HEK293 (cell line): ENCODE data around the gene COA8.
A peak's percentile ranks its signal among the peaks of the same experiment; 100 is the strongest.

ENCODE experiments used
- CTCF ChIA-PET: fragments of 350-600 bp; formaldehyde crosslinking; extraction: SDS; loops from one replicate; lab custom pipeline; 2021; ENCODE audit warnings: antibody characterized with exemption; lab: Yijun Ruan, JAX
- POLR2A ChIA-PET: fragments of 300-600 bp; formaldehyde crosslinking; extraction: SDS; loops from one replicate; lab custom pipeline; 2020; ENCODE audit warnings: antibody characterized with exemption, inconsistent platforms; lab: Yijun Ruan, JAX
- H3K27ac ChIP-seq: fragments of 200-500 bp; sonication (Bioruptor generic); 2 replicates; pipeline ENCODE4 v1.5.1; 2014; ENCODE audit warnings: low read depth, low read length, control low read depth, inconsistent platforms; ENCODE audit errors: extremely low read depth
- H3K36me3 ChIP-seq, 2 experiments: fragments of 200-500 bp in 1 of 2; sonication (Bioruptor generic) in 1 of 2; 1 replicate in 1 of 2; 2 replicates in 1 of 2; pipeline ENCODE4 v1.5.1; 2014 to 2017; ENCODE audit warnings: inconsistent platforms in 2 of 2, low read length in 2 of 2; ENCODE audit not compliant: control insufficient read depth in 2 of 2, insufficient read depth in 1 of 2
- H3K4me1 ChIP-seq: fragments of 200-500 bp; sonication (Bioruptor generic); 2 replicates; pipeline ENCODE4 v1.5.1; 2014; ENCODE audit warnings: mild to moderate bottlenecking, low read length, inconsistent platforms; ENCODE audit not compliant: control insufficient read depth, insufficient read depth
- H3K4me3 ChIP-seq: 2 replicates; pipeline ENCODE4 v1.5.1; 2011; ENCODE audit warnings: low read depth, mild to moderate bottlenecking, control low read depth, low read length, moderate library complexity
- H3K9me3 ChIP-seq: fragments of 200-500 bp; sonication (Bioruptor generic); 2 replicates; pipeline ENCODE4 v1.5.1; 2014; ENCODE audit warnings: low read depth, low read length, inconsistent platforms; ENCODE audit not compliant: control insufficient read depth, insufficient read depth
- CTCF ChIP-seq: fragments of 450-650 bp; formaldehyde crosslinking; IDR thresholded peaks from 2 replicates; pipeline ENCODE4 v1.5.1; 2016; ENCODE audit warnings: missing biosample characterization, missing genetic modification characterization
- ELK4 ChIP-seq: IDR thresholded peaks from 2 replicates; pipeline ENCODE4 v1.6.1; 2011; ENCODE audit warnings: mild to moderate bottlenecking, low read depth, low read length, borderline replicate concordance
- GLIS2 ChIP-seq: fragments of 450-650 bp; formaldehyde crosslinking; IDR thresholded peaks from 2 replicates; pipeline ENCODE4 v1.5.1; 2016; ENCODE audit warnings: missing biosample characterization, missing genetic modification characterization
- HIC1 ChIP-seq: fragments of 450-650 bp; formaldehyde crosslinking; IDR thresholded peaks from 2 replicates; pipeline ENCODE4 v1.5.1; 2016; ENCODE audit warnings: missing biosample characterization, missing genetic modification characterization
- RBAK ChIP-seq: fragments of 450-650 bp; formaldehyde crosslinking; IDR thresholded peaks from 2 replicates; pipeline ENCODE4 v1.5.1; 2016; ENCODE audit warnings: missing biosample characterization, missing genetic modification characterization
- SCRT1 ChIP-seq: fragments of 450-650 bp; formaldehyde crosslinking; IDR thresholded peaks from 2 replicates; pipeline ENCODE4 v1.5.1; 2016; ENCODE audit warnings: missing biosample characterization, missing genetic modification characterization, borderline replicate concordance
- SCRT2 ChIP-seq: fragments of 450-650 bp; formaldehyde crosslinking; IDR thresholded peaks from 2 replicates; pipeline ENCODE4 v1.5.1; 2016; ENCODE audit warnings: missing biosample characterization, missing genetic modification characterization
- ZNF10 ChIP-seq: fragments of 450-650 bp; formaldehyde crosslinking; IDR thresholded peaks from 2 replicates; pipeline ENCODE4 v1.5.1; 2017; ENCODE audit warnings: missing biosample characterization, missing genetic modification characterization
- ZNF146 ChIP-seq: fragments of 450-650 bp; formaldehyde crosslinking; IDR thresholded peaks from 2 replicates; pipeline ENCODE4 v1.5.1; 2016; ENCODE audit warnings: missing biosample characterization, missing genetic modification characterization
- ZNF580 ChIP-seq: fragments of 450-650 bp; formaldehyde crosslinking; IDR thresholded peaks from 2 replicates; pipeline ENCODE4 v1.5.1; 2016; ENCODE audit warnings: missing biosample characterization, missing genetic modification characterization
- ZNF624 ChIP-seq: fragments of 450-650 bp; formaldehyde crosslinking; IDR thresholded peaks from 2 replicates; pipeline ENCODE4 v1.5.1; 2017; ENCODE audit warnings: missing biosample characterization, missing genetic modification characterization
- ZSCAN30 ChIP-seq: fragments of 450-650 bp; IDR thresholded peaks from 2 replicates; pipeline ENCODE4 v1.5.1; 2018; ENCODE audit warnings: missing biosample characterization, mild to moderate bottlenecking, missing genetic modification characterization, moderate library complexity
- ZSCAN4 ChIP-seq: fragments of 450-650 bp; formaldehyde crosslinking; IDR thresholded peaks from 2 replicates; pipeline ENCODE4 v1.5.1; 2017; ENCODE audit warnings: missing biosample characterization, missing genetic modification characterization
- TF ChIP-seq, protein P1 (sequence below): fragments of 450-650 bp; IDR thresholded peaks from 2 replicates; pipeline ENCODE4 v1.5.1; 2018; ENCODE audit warnings: missing biosample characterization, mild to moderate bottlenecking, missing genetic modification characterization

Gene COA8

DNA sequence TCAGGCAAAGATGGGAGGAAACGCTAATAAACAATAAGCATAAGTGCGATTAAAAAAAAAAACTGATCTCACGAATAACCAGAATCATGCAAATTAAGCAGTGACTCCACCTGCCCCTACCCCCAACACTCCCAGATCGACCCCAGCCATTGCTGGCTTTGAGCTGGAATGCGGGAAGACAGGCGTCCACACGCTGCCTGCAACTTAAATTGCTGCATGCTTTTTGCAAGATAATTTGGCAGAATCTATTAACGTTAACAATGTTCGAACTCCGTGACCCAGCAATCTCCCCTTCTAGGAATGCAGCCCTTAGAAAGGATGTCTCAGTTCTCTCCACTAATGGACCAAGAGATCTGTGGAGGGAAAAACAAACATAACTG, 39.2 kb upstream of the COA8 start (continued):
- TF ChIP-seq HIC1 (no peak), ZSCAN30 (tag by site-specific recombination) (no peak), ZNF624 (tag by site-specific recombination) (no peak)
- TF ChIP-seq, protein P1, sequence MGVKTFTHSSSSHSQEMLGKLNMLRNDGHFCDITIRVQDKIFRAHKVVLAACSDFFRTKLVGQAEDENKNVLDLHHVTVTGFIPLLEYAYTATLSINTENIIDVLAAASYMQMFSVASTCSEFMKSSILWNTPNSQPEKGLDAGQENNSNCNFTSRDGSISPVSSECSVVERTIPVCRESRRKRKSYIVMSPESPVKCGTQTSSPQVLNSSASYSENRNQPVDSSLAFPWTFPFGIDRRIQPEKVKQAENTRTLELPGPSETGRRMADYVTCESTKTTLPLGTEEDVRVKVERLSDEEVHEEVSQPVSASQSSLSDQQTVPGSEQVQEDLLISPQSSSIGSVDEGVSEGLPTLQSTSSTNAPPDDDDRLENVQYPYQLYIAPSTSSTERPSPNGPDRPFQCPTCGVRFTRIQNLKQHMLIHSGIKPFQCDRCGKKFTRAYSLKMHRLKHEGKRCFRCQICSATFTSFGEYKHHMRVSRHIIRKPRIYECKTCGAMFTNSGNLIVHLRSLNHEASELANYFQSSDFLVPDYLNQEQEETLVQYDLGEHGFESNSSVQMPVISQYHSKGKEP (tag by site-specific recombination) = peak; percentile 88

DNA sequence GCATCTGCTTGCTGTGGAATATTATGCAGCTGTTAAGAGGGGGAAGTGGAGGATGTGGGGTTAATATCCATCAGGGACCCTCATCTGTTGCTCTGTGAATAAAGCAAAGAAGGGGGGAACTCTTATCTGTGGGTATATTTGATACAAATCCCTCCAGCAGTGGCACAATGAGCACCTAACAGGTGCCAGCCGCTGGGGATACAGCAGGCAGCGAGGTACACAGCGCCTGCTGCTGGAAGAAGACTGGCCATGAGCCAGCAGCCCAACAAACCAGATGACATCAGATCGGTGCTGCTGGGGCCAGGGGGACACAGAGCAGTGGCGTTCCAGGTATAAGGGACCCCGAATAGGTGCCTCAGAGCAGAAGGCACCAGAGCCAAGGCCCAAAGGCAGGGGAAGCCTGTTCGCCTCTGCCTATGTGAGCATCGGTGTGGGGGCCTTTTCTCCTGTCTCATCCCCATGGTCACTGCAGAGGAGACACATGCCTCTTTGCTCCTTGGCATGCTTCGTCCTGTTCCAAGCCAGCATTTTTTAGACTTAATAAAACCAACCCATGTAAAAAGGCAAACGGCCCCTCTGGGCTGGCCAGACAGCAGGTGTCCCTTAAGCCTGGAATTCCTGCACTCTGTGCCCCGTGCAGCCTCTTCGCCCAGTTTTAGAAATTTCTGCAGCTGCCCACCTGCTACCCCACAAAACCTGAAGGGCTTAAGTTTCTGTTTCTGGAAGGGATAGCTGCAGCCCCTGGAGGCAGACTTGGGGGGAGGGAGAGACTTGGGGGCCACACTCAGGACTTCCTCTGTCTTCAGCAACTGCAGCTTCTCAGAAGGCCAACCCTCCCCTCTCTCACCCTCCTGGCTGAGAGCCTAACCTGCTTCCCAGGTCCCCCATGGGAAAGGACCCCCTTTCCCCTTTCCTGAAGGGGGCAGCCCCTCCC, 38.5 kb upstream of the COA8 start:
- Histone ChIP-seq H3K4me3 (no peak overlapping the region), H3K4me1 (peaks cover 27% of the 10 kb centered on the region), H3K9me3 (no peaks in the 10 kb centered on the region), H3K27ac (0 out of 2 replicates have a peak overlapping the region, but pooled peaks have one; percentile 31), H3K36me3 (peaks cover 0 to 22% of the 10 kb centered on the region in 2 experiments; a peak in 1 of 3 replicates)
- ChIA-PET POLR2A (no interaction called here), CTCF (interaction anchor here (0.6 to 0.7 kb wide), 2 partner anchors 37 to 545 kb away, joined by 3 to 7 read pairs; no protein-coding TSS in a partner anchor)
- TF ChIP-seq ZSCAN4 (no peak), ELK4 (no peak), ZNF580 (tag by site-specific recombination) (peak; percentile 93), ZNF146 (tag by site-specific recombination) (peak; percentile 100), GLIS2 (0 out of 2 replicates have a peak, but pooled peaks have one; percentile 10), RBAK (tag by site-specific recombination) (peak; percentile 96), ZNF10 (tag by site-specific recombination) (peak; percentile 67; the same call in 1 of the 2 replicates), CTCF (tag by site-specific recombination) (peak; percentile 26; the same call in 1 of the 2 replicates), SCRT1 (tag by site-specific recombination) (peak; percentile 62; the same call in 1 of the 2 replicates), SCRT2 (tag by site-specific recombination) (peak; percentile 72)
